Ramos (cell line): ENCODE results near the gene TSR3.

Experiments used
- in situ Hi-C: fragments of 300-500 bp; cut with MboI; formaldehyde crosslinking; loops from one replicate; pipeline ENCODE4 v1.14.3; 2022; ENCODE audit warnings: low sequenced_read_pairs; ENCODE audit not compliant: unreplicated experiment

Gene TSR3

GRCh38 chr16:1378087-1378803, 26.6 kb upstream of the TSR3 start:
- in situ Hi-C loops = no loop called here

GRCh38 chr16:1377406-1378010, 25.8 kb upstream of the TSR3 start:
- in situ Hi-C loops = no loop called here

- in situ Hi-C loops = no loop called here
Observed at GRCh38 chr16:1375741-1376410, 24.2 kb upstream of the TSR3 start.

- in situ Hi-C loops = no loop called here
Observed at GRCh38 chr16:1375298-1375640, 23.6 kb upstream of the TSR3 start.

GRCh38 chr16:1374418-1375297, 23.0 kb upstream of the TSR3 start:
- in situ Hi-C loops = no loop called here

- in situ Hi-C loops = no loop called here
Observed at GRCh38 chr16:1372292-1372950, 20.7 kb upstream of the TSR3 start.

GRCh38 chr16:1371054-1371978, 19.6 kb upstream of the TSR3 start:
- in situ Hi-C loops = no loop called here

GRCh38 chr16:1367486-1368174, 16.0 kb upstream of the TSR3 start:
- in situ Hi-C loops = no loop called here

GRCh38 chr16:1366712-1367299, 15.1 kb upstream of the TSR3 start:
- in situ Hi-C loops = no loop called here

GRCh38 chr16:1366060-1366711, 14.5 kb upstream of the TSR3 start:
- in situ Hi-C loops = no loop called here

GRCh38 chr16:1364510-1364909, 12.8 kb upstream of the TSR3 start:
- in situ Hi-C loops = no loop called here

- in situ Hi-C loops = no loop called here
Observed at GRCh38 chr16:1363501-1364041, 11.9 kb upstream of the TSR3 start.

GRCh38 chr16:1362807-1363206, 11.1 kb upstream of the TSR3 start:
- in situ Hi-C loops = no loop called here

GRCh38 chr16:1361685-1362360, 10.1 kb upstream of the TSR3 start:
- in situ Hi-C loops = no loop called here

- in situ Hi-C loops = no loop called here
Observed at GRCh38 chr16:1357906-1358566, 6.4 kb upstream of the TSR3 start.
